Placental epithelial cell (primary cell): ENCODE results near the gene CEACAM18. TPM values are rescaled to one million over a fixed set of nuclear protein-coding genes. Genes with fewer than 3 reads are reported as not detected.

Source experiments
- small RNA-seq: library from RNA; depleted of rRNA; stranded (forward); fragments of <200 nt; gene quantifications from one replicate; pipeline ENCODE3, GENCODE V24; 2012
- total RNA-seq: library from RNA; depleted of rRNA; stranded (reverse); fragments of >200 nt; gene quantifications from 2 replicates; pipeline ENCODE4 v1.2.3, GENCODE V29; 2012

Gene CEACAM18
- total RNA-seq: not detected in 2 replicates

GRCh38 chr19:51478381-51479234 is at the start of gene CEACAM18:
Gene CEACAM18, plus strand, starts transcription at chr19:51478539.

GRCh38 chr19:51458051-51458645 is 20.2 kb upstream of the CEACAM18 start, which contains the start of gene SIGLEC8:
Gene SIGLEC8, minus strand, starts transcription at chr19:51458454. Its CDS starts 67 bp downstream, at chr19:51458387.

GRCh38 chr19:51501594-51502263 is 23.4 kb downstream of the CEACAM18 start, which contains the start of gene SIGLEC12:
Gene SIGLEC12, minus strand, starts transcription at chr19:51501800. Its CDS starts 67 bp downstream, at chr19:51501733.

GRCh38 chr19:51531349-51532315 is 53.3 kb downstream of the CEACAM18 start, which contains the start of gene SIGLEC6:
Gene SIGLEC6, minus strand, starts transcription at chr19:51531670. Its CDS starts 22 bp downstream, at chr19:51531648.

Small RNA genes lying within 50 kb of the gene (small RNA-seq; reads per million reads assigned to genes)
- not detected for gene AC020914.3
- not detected for gene AC020914.5

Other genes with a start within 250 kb of the CEACAM18 start
- gene SIGLECL1, start 227.5 kb upstream of the CEACAM18 start, total RNA-seq: not detected in 2 replicates
- gene IGLON5, start 166.9 kb upstream of the CEACAM18 start, total RNA-seq: not detected in 2 replicates
- gene VSIG10L, start 136.4 kb upstream of the CEACAM18 start, total RNA-seq: 1.4 and 2.4 TPM in 2 replicates
- 42.9 and 82.1 TPM in 2 replicates for gene ETFB, start 112.2 kb upstream of the CEACAM18 start, total RNA-seq
- gene CLDND2, start 109.5 kb upstream of the CEACAM18 start, total RNA-seq: not detected in 2 replicates
- not detected in 2 replicates for gene NKG7, start 105.9 kb upstream of the CEACAM18 start, total RNA-seq
- gene LIM2, start 90.6 kb upstream of the CEACAM18 start, total RNA-seq: not detected in 2 replicates
- gene C19orf84, start 87.9 kb upstream of the CEACAM18 start, total RNA-seq: 0.43 TPM in 1 of 2 replicates, not detected in the other
- under 0.01 TPM in 1 of 2 replicates, not detected in the other for gene SIGLEC10, start 60.9 kb upstream of the CEACAM18 start, total RNA-seq
- gene SIGLEC8, start 20.1 kb upstream of the CEACAM18 start, total RNA-seq: not detected in 2 replicates
- not detected in 2 replicates for gene SIGLEC12, start 23.3 kb downstream of the CEACAM18 start, total RNA-seq
- not detected in 2 replicates for gene SIGLEC6, start 53.1 kb downstream of the CEACAM18 start, total RNA-seq
- gene ZNF175, start 92.7 kb downstream of the CEACAM18 start, total RNA-seq: 5.5 and 6.4 TPM in 2 replicates
- 1.2 and 2.8 TPM in 2 replicates for gene SIGLEC5, start 151.9 kb downstream of the CEACAM18 start, total RNA-seq
- not detected in 2 replicates for gene SIGLEC14, start 168.3 kb downstream of the CEACAM18 start, total RNA-seq
- 5.5 and 21.2 TPM in 2 replicates for gene SPACA6, start 214.8 kb downstream of the CEACAM18 start, total RNA-seq
- not detected in 2 replicates for gene HAS1, start 245.5 kb downstream of the CEACAM18 start, total RNA-seq